GM23338 (cell line): ENCODE data around the gene TBP. TPM values are rescaled to one million over a fixed set of nuclear protein-coding genes. Genes with fewer than 3 reads are reported as not detected.

ENCODE experiments used
- ATAC-seq: fragments of 200-7000 bp; cut with Tn5 transposase; 3 replicates; pipeline ENCODE4 v1.9.1; 2020
- DNase-seq: peaks from one replicate; pipeline ENCODE4 v3.0.0-alpha.2; 2015; ENCODE audit warnings: low spot score
- H2AFZ ChIP-seq: fragments of 200-600 bp; sonication (generic); 2 replicates; pipeline ENCODE4 v1.8.0; 2016; ENCODE audit warnings: antibody characterized with exemption, mild to moderate bottlenecking, moderate library complexity
- H3F3A ChIP-seq: fragments of 200-600 bp; sonication (generic); replicated peaks from 2 replicates; pipeline ENCODE4 v1.8.0; 2017; ENCODE audit warnings: antibody characterized with exemption, mixed run types, low read depth
- H3K27ac ChIP-seq: fragments of 200-600 bp; sonication (generic); 2 replicates; pipeline ENCODE4 v1.6.1; 2016; ENCODE audit warnings: low read depth
- H3K27me3 ChIP-seq: fragments of 200-600 bp; sonication (generic); 2 replicates; pipeline ENCODE4 v1.8.0; 2016; ENCODE audit warnings: mild to moderate bottlenecking, mixed run types, moderate library complexity; ENCODE audit not compliant: insufficient read depth
- H3K36me3 ChIP-seq: fragments of 200-600 bp; sonication (generic); 2 replicates; pipeline ENCODE4 v1.8.0; 2016; ENCODE audit warnings: mild to moderate bottlenecking; ENCODE audit not compliant: insufficient read depth
- H3K4me1 ChIP-seq: fragments of 200-600 bp; sonication (generic); 2 replicates; pipeline ENCODE4 v1.8.0; 2016; ENCODE audit warnings: mild to moderate bottlenecking, moderate library complexity; ENCODE audit not compliant: insufficient read depth
- H3K4me2 ChIP-seq: fragments of 200-600 bp; sonication (generic); 2 replicates; pipeline ENCODE4 v1.7.1; 2017; ENCODE audit warnings: mixed run types
- H3K4me3 ChIP-seq: fragments of 200-600 bp; sonication (generic); 2 replicates; pipeline ENCODE4 v1.6.1; 2016; ENCODE audit warnings: mixed run types
- H3K79me2 ChIP-seq: fragments of 200-600 bp; sonication (generic); replicated peaks from 2 replicates; pipeline ENCODE4 v1.8.0; 2017; ENCODE audit warnings: mild to moderate bottlenecking; ENCODE audit not compliant: insufficient read depth
- H3K9me2 ChIP-seq: fragments of 200-600 bp; sonication (generic); 2 replicates; pipeline ENCODE4 v1.8.0; 2017; ENCODE audit not compliant: insufficient read depth
- H4K20me1 ChIP-seq: fragments of 200-600 bp; sonication (generic); replicated peaks from 2 replicates; pipeline ENCODE4 v1.8.0; 2017; ENCODE audit warnings: mild to moderate bottlenecking; ENCODE audit not compliant: insufficient read depth
- H3K27ac Mint-ChIP-seq: 2 replicates; pipeline ENCODE4 v1.8.0; 2020; ENCODE audit warnings: inconsistent platforms, mild to moderate bottlenecking, moderate library complexity, mixed read lengths
- H3K27me3 Mint-ChIP-seq: 3 replicates; pipeline ENCODE4 v1.8.0; 2022; ENCODE audit warnings: low read depth, mild to moderate bottlenecking, moderate library complexity, mixed read lengths, inconsistent platforms; ENCODE audit not compliant: insufficient read depth, poor library complexity
- H3K36me3 Mint-ChIP-seq: 3 replicates; pipeline ENCODE4 v1.8.0; 2021; ENCODE audit warnings: low read depth, mild to moderate bottlenecking, inconsistent platforms, moderate library complexity, mixed read lengths
- H3K4me1 Mint-ChIP-seq: 3 replicates; pipeline ENCODE4 v1.8.0; 2020; ENCODE audit warnings: mild to moderate bottlenecking, inconsistent platforms, mixed read lengths
- H3K4me3 Mint-ChIP-seq: 3 replicates; pipeline ENCODE4 v1.8.0; 2021; ENCODE audit warnings: moderate library complexity, mild to moderate bottlenecking, inconsistent platforms, mixed read lengths
- H3K9me3 Mint-ChIP-seq: 3 replicates; pipeline ENCODE4 v1.8.0; 2020; ENCODE audit warnings: moderate library complexity, mild to moderate bottlenecking, inconsistent platforms, mixed read lengths
- CREB1 ChIP-seq: fragments of 250-450 bp; sonication (Bioruptor Pico); IDR thresholded peaks from 2 replicates; pipeline ENCODE4 v1.5.0; 2020; ENCODE audit warnings: low read depth, mild to moderate bottlenecking, moderate library complexity
- CTCF ChIP-seq, 2 experiments: fragments of 200-600 bp in 1 of 2; sonication (generic) in 1 of 2; conservative IDR thresholded peaks; 2 replicates each; pipeline versions ENCODE4 v1.5.1 to v1.6.1; 2016 to 2017; ENCODE audit warnings: antibody characterized with exemption in 2 of 2, low read depth in 2 of 2, mild to moderate bottlenecking in 2 of 2, moderate library complexity in 1 of 2
- ETS1 ChIP-seq: IDR thresholded peaks from 2 replicates; pipeline ENCODE4 v1.6.1; 2016; ENCODE audit warnings: antibody characterized with exemption
- EZH2phosphoT487 ChIP-seq: fragments of 200-600 bp; sonication (generic); IDR thresholded peaks from one replicate; pipeline ENCODE4 v1.8.1; 2018; ENCODE audit warnings: antibody characterized with exemption; ENCODE audit not compliant: unreplicated experiment
- JUNB ChIP-seq: IDR thresholded peaks from one replicate; pipeline ENCODE4 v1.6.1; 2016; ENCODE audit warnings: antibody characterized with exemption; ENCODE audit not compliant: unreplicated experiment
- POLR2AphosphoS5 ChIP-seq: IDR thresholded peaks from 2 replicates; pipeline ENCODE4 v1.6.1; 2016; ENCODE audit warnings: antibody characterized with exemption, low read depth
- REST ChIP-seq: IDR thresholded peaks from one replicate; pipeline ENCODE4 v1.6.1; 2018; ENCODE audit warnings: antibody characterized with exemption; ENCODE audit not compliant: unreplicated experiment
- ZNF114 ChIP-seq: fragments of 250-450 bp; sonication (Bioruptor Pico); IDR thresholded peaks from 2 replicates; pipeline ENCODE4 v1.5.0; 2020; ENCODE audit warnings: mild to moderate bottlenecking, moderate library complexity
- polyA plus RNA-seq: library from polyadenylated mRNA; unstranded; fragments of >200 nt; fragmentation: Nextera tagmentation; extraction: Ambion mirVana; gene quantifications from 2 replicates; pipeline ENCODE4 v1.2.1, GENCODE V29; 2016
- total RNA-seq: library from RNA; depleted of rRNA; stranded (reverse); fragments of >200 nt; shearing (Covaris generic); gene quantifications from 2 replicates; pipeline ENCODE4 v1.2.3, GENCODE V29; 2014

Gene TBP
- total and polyA plus RNA-seq, 2 experiments from 2014 or later: 30.3 to 36.5 TPM

- TF ChIP-seq REST: no peak
These were observed 7.4 kb downstream of the TBP start (continued) for GRCh38 chr6:170561555-170561954.

- Histone ChIP-seq H3K79me2 (peaks cover 13% of the 10 kb centered on the region; the same call in 1 of the 2 replicates), H3K36me3 (peaks cover 34% of the 10 kb centered on the region), H4K20me1 (peaks cover 11% of the 10 kb centered on the region), H3K4me3 (no peak overlapping the region), H3K27me3 (no peaks in the 10 kb centered on the region), H3F3A (no peaks in the 10 kb centered on the region), H2AFZ (no peak overlapping the region), H3K4me2 (no peak overlapping the region), H3K4me1 (no peaks in the 10 kb centered on the region), H3K27ac (no peak overlapping the region), H3K9me2 (no peaks in the 10 kb centered on the region)
- Mint-ChIP-seq H3K36me3 (peaks cover 53% of the 10 kb centered on the region), H3K4me1 (no peaks in the 10 kb centered on the region), H3K9me3 (no peaks in the 10 kb centered on the region), H3K27me3 (peaks cover 1% of the 10 kb centered on the region), H3K27ac (no peak overlapping the region), H3K4me3 (no peak overlapping the region)
- ATAC-seq (no peak), DNase-seq (no peak)
- no peak for TF ChIP-seq CTCF (conservative IDR thresholded peaks at IDR 0.05; ENCODE audit: low read depth in 2 of 2)
- TF ChIP-seq JUNB: no peak
- no peak for TF ChIP-seq REST
- no peak for TF ChIP-seq ZNF114 (CRISPR knock-in tag)
- no peak for TF ChIP-seq ETS1
- no peak for TF ChIP-seq CREB1 (CRISPR knock-in tag)
- TF ChIP-seq POLR2AphosphoS5: no peak
- no peak for TF ChIP-seq EZH2phosphoT487
These were observed 10.9 kb downstream of the TBP start for GRCh38 chr6:170564936-170565530.
